Astrocyte of the cerebellum (primary cell): Measurements from ENCODE around the gene FAM185A.
"Not testable (repeated sequence)": the region's sequence is repeated elsewhere in the genome, so short reads cannot be mapped to it uniquely, and the experiment has no call there.

Experiments used
- DNase-seq: peaks from one replicate; pipeline ENCODE4 v3.0.0-alpha.2; 2011; ENCODE audit warnings: low read depth
- H3K4me3 ChIP-seq: 2 replicates; pipeline ENCODE4 v1.5.1; 2011; ENCODE audit warnings: mild to moderate bottlenecking, low read depth, low read length, moderate library complexity
- in situ Hi-C: cut with HindIII; loops from 2 replicates; pipeline ENCODE4 v1.10.0; 2017; ENCODE audit warnings: low sequenced_read_pairs

Gene FAM185A

DNA sequence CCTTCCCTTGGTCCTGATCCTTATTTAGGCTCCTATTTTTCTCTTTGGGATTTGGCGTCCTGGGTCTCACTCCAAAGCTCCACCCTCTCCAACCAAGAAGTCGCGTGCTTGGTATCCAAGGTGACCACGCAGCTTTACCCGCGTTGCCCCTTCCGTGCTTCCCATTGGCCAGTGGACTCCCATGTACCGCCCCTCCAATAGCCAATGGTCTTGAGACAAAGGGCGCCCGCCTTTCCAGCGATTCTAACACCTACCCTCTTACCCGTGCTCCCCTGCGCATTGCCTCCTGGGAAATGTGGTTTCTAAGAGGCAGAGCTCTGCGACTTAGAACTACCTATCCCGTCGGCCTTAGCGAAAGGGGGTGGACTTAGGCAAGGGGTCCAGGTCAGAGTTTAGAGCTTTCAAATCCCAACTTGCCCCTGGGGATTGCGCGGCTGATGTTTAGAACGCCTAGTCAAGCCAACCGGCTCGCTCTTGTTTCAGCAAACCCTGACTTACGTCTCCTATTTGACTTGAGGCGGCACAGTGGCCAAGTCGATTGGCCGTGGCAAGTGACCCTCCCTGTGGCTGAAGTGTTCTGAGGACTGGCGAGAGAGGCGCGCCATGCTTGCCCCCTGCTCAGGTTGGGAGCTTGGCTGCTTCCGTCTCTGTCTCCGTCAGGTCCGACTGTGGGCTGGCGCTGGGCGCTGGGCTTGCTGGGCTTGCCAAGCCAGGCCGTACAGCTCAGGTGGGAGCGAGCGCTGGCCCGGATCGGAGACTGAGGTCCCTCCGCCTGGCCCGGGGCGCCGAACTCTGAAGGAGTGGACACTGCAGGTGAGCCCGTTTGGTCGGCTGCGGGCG, at the start of gene FAM185A:
FAM185A (plus strand) TSS at position 395 of the 840 bp plus-strand sequence; CDS start at position 604, 209 bp downstream.
- in situ Hi-C loops = not testable (repeated sequence)
- peak; percentile 98 for DNase-seq
- peak within 1 kb of the TSS; percentile 54 for H3K4me3 ChIP-seq

DNA sequence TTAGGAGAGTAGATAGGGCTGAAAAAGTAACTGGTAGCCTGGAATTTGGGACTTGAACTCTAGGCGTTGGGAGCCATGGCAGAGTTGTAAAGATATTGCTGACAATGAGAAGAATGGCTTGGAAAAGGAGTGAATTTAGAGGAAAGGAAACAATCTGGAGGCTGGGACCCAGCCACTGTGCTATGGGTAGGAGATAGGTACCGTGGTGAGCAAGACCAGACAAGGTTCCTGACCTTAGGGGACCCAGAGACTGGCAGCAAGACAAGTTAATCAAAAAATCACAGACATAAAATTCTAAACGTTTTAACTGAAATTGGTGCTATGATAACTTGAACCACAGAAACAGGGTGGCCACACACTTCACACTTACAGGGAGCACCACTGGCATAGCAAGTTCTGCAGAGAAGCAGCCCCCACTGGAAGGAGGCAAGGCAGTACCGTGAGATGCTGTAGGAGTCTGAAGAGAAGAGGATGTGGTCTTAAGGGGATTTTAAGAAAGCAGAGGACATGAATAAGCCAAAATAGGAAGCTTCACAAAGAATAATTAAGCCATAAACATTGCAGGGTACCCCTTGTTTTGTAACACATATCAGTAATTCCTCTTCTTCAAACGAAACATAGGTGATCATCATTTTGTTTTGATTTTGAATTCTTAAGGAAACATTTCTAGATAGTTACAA, 35.6 kb upstream of the FAM185A start:
- H3K4me3 ChIP-seq, in situ Hi-C loops, DNase-seq: not testable (repeated sequence)

DNA sequence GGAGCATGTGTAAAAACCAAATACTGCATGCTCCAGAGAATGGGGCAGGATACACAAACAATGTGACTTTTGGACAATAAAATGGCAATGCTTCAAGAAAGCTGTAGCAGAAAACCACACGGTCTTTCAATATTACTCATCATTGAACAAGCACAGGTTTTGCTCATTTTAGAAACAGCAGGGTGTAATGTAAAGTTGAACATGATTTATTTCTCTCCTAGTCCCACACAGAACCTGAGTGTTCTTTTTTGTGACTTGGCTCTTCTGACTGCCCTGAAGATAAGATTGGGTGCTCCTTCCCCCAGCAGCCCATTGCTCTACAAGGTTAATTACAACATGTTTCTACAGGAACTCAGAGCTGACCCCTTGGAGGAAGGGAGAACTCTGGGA, 35.1 kb upstream of the FAM185A start:
- H3K4me3 ChIP-seq, in situ Hi-C loops, DNase-seq: not testable (repeated sequence)

DNA sequence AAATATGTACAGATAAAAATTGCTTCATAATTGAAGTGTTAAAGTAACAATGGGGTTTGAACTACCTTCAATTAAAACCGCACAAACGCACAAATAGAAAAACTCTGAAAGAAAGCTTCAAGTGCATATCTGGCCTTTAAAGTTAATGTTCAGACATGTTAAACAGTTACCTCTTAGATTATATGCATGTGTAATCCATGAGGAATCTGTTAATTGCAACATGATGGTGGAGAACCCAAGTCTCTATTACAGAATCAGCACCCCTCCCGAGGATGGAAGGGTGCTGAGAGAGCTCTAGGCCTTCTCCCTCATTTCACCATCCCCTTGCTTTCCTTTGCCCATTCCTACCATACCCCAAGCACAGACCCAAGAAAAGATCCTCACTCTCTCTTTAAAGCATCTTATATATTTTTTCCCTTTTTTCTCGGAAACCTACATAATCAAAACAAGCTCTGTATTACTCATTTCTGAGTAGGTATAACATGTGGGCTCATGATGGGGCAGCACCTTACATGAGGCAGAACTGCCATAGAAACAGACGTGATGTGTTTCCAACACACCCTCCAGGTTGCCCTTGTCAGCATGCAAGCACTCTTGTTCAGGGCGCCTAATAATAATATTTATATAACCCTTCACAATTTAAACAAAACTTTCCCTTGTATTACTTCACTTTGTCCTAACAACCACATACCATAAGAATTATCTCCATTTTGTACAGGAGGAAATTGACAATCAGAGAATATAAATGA, 33.9 kb upstream of the FAM185A start:
- in situ Hi-C loops, H3K4me3 ChIP-seq, DNase-seq: not testable (repeated sequence)

DNA sequence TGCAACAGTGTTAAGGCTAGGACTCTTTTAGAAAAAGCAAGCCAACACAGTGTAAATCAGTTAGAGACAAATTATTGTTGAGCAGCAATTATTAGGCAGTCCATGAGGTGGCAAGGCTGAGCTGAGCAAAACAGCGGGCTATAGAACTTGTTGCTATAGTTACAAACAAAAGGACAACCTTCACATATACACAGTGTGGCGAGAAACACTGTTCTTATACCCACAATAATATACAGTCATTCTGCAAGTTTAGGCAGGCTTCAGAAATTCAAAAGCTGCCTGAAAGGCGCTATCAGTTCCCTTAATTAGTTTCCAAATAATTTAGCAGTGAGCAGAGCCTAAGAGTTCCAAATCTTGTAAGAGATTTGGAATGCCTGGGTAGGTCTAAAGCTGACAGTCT, 33.1 kb upstream of the FAM185A start:
- in situ Hi-C loops, DNase-seq, H3K4me3 ChIP-seq: not testable (repeated sequence)

DNA sequence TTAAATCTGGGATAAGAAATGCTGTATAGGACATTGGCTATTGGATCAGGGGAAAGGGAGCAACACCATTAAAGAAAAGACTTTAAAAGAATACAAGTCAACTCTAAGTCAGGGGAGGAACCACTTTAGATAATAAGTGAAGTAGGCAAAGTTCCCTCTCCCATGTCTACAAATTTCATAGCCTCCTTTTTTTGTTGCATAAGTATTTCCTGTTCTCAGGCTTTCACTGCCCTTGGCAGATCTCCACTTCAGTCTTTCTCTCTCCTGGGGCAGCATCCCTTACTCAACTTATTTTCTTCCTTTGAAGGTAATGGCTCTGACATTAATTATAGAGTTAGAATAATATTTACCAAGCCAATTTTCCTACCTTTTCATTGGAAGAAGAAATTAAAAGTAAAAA, 30.3 kb upstream of the FAM185A start:
- in situ Hi-C loops, DNase-seq, H3K4me3 ChIP-seq: not testable (repeated sequence)

DNA sequence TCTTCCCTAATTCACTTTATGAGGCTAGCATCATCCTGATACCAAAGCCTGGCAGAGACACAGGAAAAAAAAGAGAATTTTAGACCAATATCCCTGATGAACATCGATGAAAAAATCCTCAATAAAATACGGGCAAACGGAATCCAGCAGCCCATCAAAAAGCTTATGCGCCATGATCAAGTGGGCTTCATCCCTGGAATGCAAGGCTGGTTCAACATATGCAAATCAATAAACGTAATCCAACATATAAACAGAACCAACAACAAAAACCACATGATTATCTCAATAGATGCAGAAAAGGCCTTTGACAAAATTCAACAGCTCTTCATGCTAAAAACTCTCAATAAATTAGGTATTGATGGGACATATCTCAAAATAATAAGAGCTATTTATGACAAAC, 22.6 kb upstream of the FAM185A start:
- H3K4me3 ChIP-seq, DNase-seq, in situ Hi-C loops: not testable (repeated sequence)

DNA sequence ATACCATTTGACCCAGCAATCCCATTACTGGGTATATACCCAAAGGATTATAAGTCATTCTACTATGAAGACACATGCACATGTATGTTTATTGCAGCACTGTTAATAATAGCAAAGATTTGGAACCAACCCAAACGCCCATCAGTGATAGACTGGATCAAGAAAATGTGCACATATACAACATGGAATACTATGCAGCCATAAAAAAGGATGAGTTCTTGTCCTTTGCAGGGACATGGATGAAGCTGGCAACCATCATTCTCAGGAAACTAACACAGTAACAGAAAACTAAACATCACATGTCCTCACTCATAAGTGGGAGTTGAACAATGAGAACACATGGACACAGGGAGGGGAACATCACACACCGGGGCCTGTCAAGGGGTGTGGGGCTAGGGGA, 19.1 kb upstream of the FAM185A start:
- H3K4me3 ChIP-seq, in situ Hi-C loops, DNase-seq: not testable (repeated sequence)

DNA sequence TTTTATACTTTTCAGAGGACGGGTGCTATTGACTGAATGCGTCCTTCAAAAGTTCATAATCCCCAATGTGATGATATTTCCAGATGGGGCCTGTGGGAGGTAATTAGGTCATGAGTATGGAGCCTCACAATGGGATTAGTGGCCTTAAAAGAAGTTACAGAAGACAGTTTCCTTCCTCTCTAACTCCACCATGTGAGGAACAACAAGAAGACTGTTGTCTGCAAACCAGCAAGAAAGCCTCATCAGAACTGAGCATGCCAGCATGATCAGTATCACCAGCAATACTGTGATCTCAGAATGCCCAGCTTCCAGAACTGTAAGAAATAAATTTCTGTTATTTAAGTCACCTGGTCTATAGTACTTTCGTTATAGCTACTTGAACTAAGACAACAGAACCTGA, 18.4 kb upstream of the FAM185A start:
- DNase-seq, H3K4me3 ChIP-seq, in situ Hi-C loops: not testable (repeated sequence)

DNA sequence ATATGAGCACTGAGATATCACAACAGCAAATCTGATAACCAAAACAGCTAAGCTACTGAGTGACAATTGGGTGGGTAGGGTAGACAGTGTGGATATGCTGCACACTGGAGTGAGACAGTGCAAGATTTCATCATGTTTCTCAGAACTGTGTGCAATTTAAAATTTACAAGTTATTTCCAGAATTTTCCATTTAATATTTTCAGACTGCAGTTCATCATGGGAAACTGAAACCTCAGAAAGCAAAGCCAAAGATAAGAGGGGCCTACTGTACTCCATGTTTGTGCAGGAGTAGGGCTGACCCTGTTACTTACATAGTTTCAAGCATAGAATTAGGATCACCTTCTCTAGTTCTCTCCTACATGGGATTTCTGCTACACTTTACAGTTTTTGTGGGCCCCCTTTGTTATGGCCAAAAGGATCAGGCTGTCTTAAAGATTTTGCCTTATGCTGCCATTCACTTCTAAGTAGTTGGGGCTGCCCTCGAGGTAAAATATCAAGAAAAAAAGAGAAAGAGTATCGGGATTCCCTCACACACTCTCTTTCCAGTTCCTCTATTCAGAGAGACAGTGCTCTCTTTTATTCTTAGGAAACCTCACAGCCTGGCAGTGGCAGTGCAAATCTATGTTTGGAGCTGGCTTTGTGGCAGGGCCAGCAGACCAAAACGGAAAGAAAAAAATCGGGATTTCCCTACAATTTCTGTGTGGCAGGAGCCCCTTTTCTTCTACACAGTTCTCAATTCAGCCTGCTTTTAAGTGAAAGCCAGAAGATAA, 6.6 kb upstream of the FAM185A start:
- DNase-seq, in situ Hi-C loops, H3K4me3 ChIP-seq: not testable (repeated sequence)

DNA sequence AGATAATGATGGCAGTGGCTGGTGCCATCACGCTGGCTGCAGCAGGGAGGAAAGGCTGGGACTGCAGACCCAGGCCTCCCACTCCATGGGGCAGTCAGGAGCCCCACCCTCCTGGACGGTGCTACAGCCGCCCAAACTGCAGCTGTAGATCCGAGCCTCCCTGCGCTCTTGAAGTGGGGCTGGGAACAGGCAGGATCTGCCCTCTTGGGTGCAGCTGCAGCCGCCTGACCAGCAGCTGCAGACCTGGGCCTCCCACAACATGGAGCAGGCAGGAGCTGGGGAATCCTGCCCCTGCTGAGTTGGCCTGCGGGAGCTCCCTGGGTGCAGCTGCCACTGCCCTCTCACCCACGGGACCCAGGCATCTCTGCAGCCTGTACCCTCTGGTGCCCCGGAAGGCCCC, 4.9 kb upstream of the FAM185A start:
- in situ Hi-C loops, H3K4me3 ChIP-seq, DNase-seq: not testable (repeated sequence)

DNA sequence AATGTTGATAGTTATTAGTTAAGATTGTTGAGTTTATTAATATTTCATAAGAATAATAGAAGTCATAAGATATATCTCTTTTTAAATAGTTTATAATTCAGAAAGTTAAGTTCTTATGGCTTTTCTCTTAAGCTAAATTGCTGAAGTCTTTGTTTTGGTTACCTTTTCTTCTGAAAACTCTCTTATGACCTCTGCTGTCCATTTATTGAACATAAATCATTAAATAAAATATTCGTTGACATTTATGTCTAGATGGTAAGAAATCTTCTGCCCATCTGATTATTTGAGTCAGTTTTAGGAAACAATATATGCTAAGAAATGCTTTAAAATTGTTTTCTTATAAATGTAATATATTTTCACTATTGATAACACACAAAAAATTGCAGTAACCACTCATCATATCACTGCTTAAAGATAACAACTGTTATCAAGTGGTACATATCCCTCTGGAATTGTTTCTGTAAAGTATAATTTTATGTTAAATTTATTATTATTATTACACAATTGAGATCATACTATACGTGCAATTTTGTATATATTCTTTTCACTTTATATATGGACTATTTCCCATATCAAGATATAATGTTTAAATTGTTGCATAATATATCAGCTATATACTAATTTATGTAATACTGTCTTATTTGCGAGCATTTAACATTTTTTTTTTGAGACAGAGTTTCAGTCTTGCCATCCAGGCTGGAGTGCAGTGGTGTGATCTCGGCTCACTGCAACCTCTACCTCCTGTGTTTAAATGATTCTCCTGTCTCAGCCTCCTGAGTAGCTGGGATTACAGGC, 3.1 kb upstream of the FAM185A start:
- DNase-seq, in situ Hi-C loops, H3K4me3 ChIP-seq: not testable (repeated sequence)

DNA sequence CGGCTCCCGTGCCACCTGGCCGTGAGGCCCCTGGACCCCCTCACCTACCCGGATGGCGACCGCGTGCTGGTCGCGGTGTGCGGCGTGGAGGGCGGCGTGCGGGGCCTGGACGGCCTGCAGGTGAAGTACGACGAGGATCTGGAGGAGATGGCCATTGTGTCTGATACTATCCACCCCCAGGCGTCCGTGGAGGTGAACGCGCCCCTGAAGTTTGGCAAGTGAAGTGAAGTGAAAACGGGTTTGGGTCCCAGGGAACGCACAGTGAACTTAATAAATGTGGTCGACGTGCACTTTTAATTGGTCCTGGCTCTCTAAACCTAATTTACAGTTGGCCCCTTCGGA, 617 bp downstream of the FAM185A start:
- DNase-seq, in situ Hi-C loops: not testable (repeated sequence)
- peak overlapping the region; percentile 54 for H3K4me3 ChIP-seq

DNA sequence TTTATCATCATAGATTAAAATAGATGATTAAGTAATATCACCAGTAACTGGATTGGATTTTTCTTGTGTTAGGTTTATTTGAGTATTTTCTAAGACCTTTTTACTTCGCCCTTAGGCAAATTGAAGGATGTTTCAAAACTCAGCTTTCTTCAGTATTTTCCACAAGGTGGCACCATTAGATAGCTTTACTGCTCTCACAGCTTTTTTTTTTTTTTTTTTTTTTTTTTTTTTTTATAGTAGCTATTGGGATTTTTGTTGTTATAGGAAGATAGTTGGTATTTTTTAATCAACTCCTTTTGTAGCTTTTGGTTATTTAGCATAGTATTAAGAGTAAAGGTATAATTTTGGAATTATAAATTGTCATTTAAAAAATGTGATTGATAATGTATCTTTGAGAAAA, 9.4 kb downstream of the FAM185A start:
- in situ Hi-C loops, H3K4me3 ChIP-seq, DNase-seq: not testable (repeated sequence)

DNA sequence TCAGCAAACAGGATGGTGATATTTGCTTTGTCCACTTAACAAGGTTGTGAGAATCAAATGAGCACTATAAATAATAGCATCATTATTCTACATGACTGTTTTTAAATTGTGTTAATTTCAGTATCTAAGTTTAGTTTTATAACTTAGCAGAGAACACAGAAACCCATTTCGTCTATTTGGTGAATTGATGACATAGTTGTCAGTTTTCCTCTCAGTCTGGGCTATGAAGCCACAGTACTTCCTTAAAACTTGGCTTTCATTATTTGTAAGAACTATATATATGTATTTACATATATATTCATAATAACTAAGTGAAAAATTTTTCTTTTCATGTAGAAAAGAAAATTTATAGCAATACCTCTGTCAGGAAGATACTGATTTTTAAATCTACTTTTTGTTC, 11.1 kb downstream of the FAM185A start:
- H3K4me3 ChIP-seq, in situ Hi-C loops, DNase-seq: not testable (repeated sequence)

DNA sequence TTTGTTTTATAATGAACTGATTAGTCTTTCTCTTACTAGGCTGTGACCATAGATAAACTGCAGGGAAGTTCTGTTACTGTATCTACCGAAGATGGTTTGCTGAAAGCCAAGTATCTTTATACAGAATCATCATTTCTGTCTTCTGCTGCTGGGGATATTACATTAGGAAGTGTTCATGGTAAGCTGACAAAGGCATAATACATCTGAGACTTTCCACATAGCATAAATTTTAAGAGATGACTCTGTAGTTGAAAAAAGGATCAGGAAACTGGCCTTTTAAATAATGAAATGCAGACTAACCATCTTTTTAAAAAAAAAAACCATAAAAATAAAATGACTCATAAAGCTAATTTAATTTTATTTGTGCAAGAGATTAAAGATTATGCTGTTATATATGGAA, 12.4 kb downstream of the FAM185A start:
- in situ Hi-C loops, H3K4me3 ChIP-seq, DNase-seq: not testable (repeated sequence)
